Esophagus squamous epithelium (tissue), 4 donors: Measurements from ENCODE around the gene CFB.
A peak's percentile ranks its signal among the peaks of the same experiment; 100 is the strongest.

Experiments used
- CTCF ChIP-seq, 6 experiments: fragments of 450-650 bp in 4 of 6; fragments of 200-600 bp in 2 of 6; sonication (generic) in 2 of 6; IDR thresholded peaks; one replicate each; pipeline ENCODE4 v1.5.1; 2016 to 2019; ENCODE audit warnings: antibody characterized with exemption in 6 of 6, mild to moderate bottlenecking in 4 of 6, moderate library complexity in 4 of 6
- POLR2A ChIP-seq, 4 donors: fragments of 450-650 bp; IDR thresholded peaks; one replicate each; pipeline ENCODE4 v1.6.1; 2017; ENCODE audit warnings: antibody characterized with exemption in 4 of 4, mild to moderate bottlenecking in 4 of 4, moderate library complexity in 3 of 4

DNA sequence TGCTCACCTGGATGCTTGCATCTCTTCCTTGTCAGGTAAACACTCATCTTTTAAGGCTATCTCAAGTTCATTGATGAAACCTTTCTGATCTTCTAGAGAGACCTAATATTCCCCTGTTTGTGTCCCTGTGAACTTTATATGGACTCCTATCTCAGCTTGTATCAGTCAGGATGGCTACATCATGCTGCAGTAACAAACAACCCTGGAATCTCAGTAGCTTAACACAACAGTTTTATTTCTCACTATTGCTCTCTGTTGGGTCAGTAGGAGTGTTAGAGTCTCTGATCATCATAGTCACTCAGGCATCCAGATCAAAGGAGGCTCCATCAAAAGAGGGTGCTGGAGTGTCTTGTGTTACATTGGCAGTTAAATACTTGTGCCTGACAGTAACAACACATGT is 30.5 kb upstream of the CFB start:
- no peak for TF ChIP-seq POLR2A (IDR thresholded peaks at IDR 0.05)
- TF ChIP-seq CTCF (IDR thresholded peaks at IDR 0.05) = peak in 1 of 6 experiments; percentile 19
